Stimulated activated CD8-positive, alpha-beta memory T cell treated with anti-CD3 and anti-CD28 coated beads, Interleukin-15, amount 100 ng/mL, for 48 hours (primary cell): ENCODE measurements around the gene EDEM2.
"Not testable (repeated sequence)": the region's sequence is repeated elsewhere in the genome, so short reads cannot be mapped to it uniquely, and the experiment has no call there.

Experiments
- DNase-seq, 2 donors: peaks; one replicate each; pipeline ENCODE4 v3.0.0-alpha.2; 2020; ENCODE audit warnings: low read depth in 2 of 2

Gene EDEM2

DNA sequence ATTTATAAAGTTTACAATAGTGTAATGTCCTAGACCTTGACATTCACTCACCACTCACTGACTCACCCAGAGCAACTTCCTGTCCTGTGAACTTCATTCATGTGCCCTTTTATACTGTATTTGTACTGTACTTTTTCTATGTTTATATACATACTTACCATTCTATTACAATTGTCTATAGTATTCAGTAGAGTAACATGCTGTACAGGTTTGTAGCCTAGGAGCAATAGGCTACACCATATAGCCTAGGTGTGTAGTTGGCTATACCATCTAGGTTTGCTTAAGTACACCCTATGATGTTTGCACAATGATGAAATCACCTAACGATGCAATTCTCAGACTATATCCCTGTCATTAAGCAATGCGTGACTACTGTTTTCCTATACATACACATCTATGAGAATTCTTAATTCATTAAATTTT, 17.5 kb downstream of the EDEM2 start:
- no peak for DNase-seq

GRCh38 chr20:35125753-35126152, 21.4 kb downstream of the EDEM2 start:
- no peak for DNase-seq

GRCh38 chr20:35122756-35123405, 24.3 kb downstream of the EDEM2 start:
- no peak for DNase-seq

DNA sequence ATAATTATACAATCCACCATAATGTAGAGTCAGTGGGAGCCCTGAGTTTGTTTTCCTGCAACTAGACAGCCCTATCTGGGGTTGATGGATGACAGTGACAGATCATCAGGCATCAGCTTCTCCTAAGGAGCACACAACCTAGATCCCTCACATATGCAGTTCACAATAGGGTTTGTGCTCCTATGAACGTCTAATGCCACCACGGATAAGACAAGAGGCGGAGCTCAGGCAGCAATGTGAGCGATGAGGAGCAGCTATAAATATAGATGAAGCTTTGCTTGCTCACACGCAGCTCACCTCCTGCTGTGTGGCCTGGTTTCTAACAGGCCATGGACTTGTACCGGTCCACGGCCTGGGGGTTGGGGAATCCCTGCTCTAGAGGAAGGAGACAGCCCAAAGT, 25.9 kb downstream of the EDEM2 start:
- no peak for DNase-seq

GRCh38 chr20:35120012-35120701, 27.0 kb downstream of the EDEM2 start:
- peak in 1 of 2 donors; percentile 28 for DNase-seq

DNA sequence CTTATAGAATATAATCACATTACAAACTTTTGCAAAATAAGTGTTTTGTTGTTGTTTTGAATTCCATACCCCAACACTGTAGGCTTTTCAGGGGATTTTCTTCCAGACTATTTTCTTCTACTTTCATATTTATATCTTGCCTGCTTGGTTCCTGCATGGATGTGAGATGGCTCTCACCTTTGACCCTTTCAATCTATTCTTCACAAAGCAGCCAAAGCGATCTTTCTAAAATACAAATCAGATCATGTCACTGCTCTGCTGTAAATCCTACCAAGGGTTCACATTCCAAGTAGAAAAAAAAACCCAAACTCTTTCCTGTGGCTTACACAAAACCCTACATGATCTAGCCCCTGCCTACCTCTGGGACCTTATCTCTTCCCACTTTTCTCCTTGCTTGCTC, 29.5 kb downstream of the EDEM2 start:
- no peak for DNase-seq

GRCh38 chr20:35117196-35117595, 29.9 kb downstream of the EDEM2 start:
- DNase-seq = no peak

- DNase-seq = no peak
Measured at GRCh38 chr20:35116258-35116657, 30.9 kb downstream of the EDEM2 start.

DNA sequence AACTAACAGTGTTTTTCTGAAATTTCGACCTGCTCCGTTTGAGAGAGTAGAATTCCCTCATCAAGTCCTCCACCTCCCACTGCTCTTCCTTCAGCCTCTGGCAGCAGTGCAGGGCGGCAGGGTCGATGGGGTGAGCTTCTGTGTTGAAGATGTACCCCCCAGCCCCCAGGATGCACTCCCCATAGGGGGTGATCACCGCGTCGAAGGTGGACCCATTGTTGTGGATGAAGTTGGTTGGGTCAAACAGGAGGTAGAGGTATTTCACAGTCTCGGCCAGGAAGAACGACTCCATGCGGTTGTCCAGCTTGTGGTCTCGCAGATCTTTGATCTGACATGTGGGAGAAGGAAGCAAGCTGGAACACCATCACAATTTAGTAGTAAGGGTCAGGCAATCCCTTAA, 31.5 kb downstream of the EDEM2 start:
- no peak for DNase-seq

- DNase-seq = not testable (repeated sequence)
Measured at GRCh38 chr20:35112276-35112675, 34.9 kb downstream of the EDEM2 start.

GRCh38 chr20:35111141-35111888, 35.8 kb downstream of the EDEM2 start:
- no peak for DNase-seq

DNA sequence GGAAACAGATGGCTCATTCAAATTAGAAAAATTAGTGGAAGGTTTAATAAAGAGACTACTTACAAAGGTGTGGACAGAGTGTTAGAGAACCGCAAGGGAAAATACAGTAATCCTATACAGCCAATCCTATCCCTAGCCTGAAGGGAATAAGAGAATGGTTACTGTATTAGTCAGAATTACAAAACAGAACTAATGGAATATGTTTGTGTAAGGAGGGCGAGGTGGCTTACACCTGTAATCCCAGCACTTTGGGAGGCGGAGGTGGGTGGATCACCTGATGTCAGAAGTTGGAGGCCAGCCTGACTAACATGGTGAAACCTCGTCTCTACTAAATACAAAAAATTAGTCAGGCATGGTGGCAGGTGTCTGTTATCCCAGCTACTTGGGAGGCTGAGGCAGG, 38.2 kb downstream of the EDEM2 start:
- DNase-seq = no peak

DNA sequence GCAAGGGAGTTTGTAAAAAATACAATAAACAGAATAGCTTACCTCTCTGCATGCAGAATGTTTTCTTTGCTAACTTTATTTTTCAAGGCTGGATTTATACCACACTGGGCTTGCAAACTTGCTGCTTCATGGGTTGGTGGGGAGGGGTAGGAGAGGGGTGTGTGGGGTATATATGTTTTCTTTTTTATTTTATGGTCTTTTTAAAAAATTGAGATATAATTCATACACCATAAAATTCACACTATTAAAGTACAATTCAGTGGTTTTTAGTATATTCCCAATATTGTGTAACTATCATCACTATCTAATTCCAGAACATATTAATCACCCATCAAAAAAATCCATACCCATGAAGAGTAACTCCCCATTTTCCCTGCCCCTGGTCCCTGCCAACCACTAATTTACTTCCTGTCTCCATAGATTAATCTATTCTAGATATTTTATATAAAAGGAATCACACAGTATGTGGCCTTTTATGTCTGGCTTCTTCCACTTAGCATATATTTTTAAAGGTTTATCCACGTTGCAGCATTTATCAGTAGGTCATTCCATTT, 40.2 kb downstream of the EDEM2 start:
- no peak for DNase-seq

- no peak for DNase-seq
Measured at GRCh38 chr20:35104685-35105295, 42.3 kb downstream of the EDEM2 start.

- DNase-seq = no peak
Measured at GRCh38 chr20:35101620-35102019, 45.5 kb downstream of the EDEM2 start.

- no peak for DNase-seq
Measured at GRCh38 chr20:35093267-35093884, 53.8 kb downstream of the EDEM2 start.

- DNase-seq = peak; percentile 76 to 84
Measured at GRCh38 chr20:35092524-35093266, 54.4 kb downstream of the EDEM2 start, which contains the start of gene TRPC4AP. Gene TRPC4AP (minus strand): TSS chr20:35092807. CDS start chr20:35092781, 26 bp downstream.

DNA sequence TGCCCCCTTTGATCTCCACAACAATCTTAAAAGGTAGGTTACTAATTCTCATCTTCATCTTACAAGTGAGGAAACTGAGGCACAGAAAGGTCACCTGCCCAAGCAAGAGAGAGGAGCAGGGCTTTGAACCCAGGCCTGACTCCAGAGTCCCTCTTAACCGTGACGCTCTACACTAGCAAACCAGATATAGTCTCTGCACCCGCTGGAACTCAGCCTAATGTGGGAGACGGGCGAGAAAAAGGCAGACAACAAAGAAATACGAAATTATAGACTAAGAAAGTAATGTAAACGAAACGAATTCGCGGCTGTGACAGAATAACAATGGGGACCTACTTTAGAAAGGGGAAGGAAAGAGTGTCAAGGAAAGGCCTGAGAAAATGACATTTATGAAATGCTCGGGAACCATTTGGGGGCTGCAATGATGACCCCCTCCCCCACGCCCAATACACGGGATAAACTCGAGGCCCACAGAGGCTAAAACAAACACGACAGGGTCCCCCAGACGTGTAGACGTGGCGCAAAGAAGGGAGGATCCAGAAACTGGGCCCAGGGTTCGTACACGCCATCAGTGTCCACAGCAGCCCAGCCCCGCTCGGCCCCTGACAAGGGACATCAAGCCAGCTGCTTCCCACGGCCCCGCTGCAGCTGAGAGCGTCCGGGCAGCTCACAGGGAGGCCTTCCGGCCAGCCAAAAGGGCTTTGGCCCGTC, 55.2 kb downstream of the EDEM2 start:
- no peak for DNase-seq

GRCh38 chr20:35088231-35089145, 58.6 kb downstream of the EDEM2 start:
- DNase-seq = no peak
